PC-3 (cell line): Measurements from ENCODE around the gene DSN1. TPM values are rescaled to one million over a fixed set of nuclear protein-coding genes. Genes with fewer than 3 reads are reported as not detected.
A peak's percentile ranks its signal among the peaks of the same experiment; 100 is the strongest.

Experiments used
- ATAC-seq: fragments of 200-7000 bp; cut with Tn5 transposase; 2 replicates; pipeline ENCODE4 v1.9.1; 2020; ENCODE audit warnings: mild to moderate bottlenecking, moderate library complexity
- BruUV-seq: library from RNA; stranded (reverse); fragments of 400-500 nt; replicated peaks from 2 replicates; lab custom pipeline; 2021; lab: Mats Ljungman, UMichigan
- CTCF ChIA-PET: fragments of 300-600 bp; sonication (Branson Sonifier 250); formaldehyde crosslinking; loops from one replicate; lab custom pipeline; 2022; ENCODE audit warnings: antibody characterized with exemption; lab: Charles Lee
- POLR2A ChIA-PET: fragments of 300-600 bp; sonication (Branson Sonifier 250); formaldehyde crosslinking; loops from one replicate; lab custom pipeline; 2022; ENCODE audit warnings: antibody characterized with exemption; ENCODE audit not compliant: unreplicated experiment; lab: Charles Lee
- DNase-seq: peaks from one replicate; pipeline ENCODE4 v3.0.0-alpha.2; 2015
- H2AFZ ChIP-seq: fragments of 300-600 bp; sonication (generic); 2 replicates; pipeline ENCODE4 v1.6.0; 2016; ENCODE audit warnings: antibody characterized with exemption, low read length
- H3F3A ChIP-seq: fragments of 300-600 bp; sonication (generic); one replicate; pipeline ENCODE4 v1.6.0; 2017; ENCODE audit warnings: antibody characterized with exemption, low read length, control low read depth, mild to moderate bottlenecking; ENCODE audit not compliant: unreplicated experiment
- H3K27ac ChIP-seq: fragments of 300-600 bp; sonication (generic); 2 replicates; pipeline ENCODE4 v1.5.1; 2016; ENCODE audit warnings: mild to moderate bottlenecking, low read length
- H3K27me3 ChIP-seq: fragments of 300-600 bp; sonication (generic); 2 replicates; pipeline ENCODE4 v1.6.1; 2016; ENCODE audit warnings: low read length, mixed read lengths
- H3K36me3 ChIP-seq: fragments of 300-600 bp; sonication (generic); 2 replicates; pipeline ENCODE4 v1.6.1; 2016; ENCODE audit warnings: low read depth, mixed run types, low read length, mixed read lengths
- H3K4me1 ChIP-seq: fragments of 300-600 bp; sonication (generic); 2 replicates; pipeline ENCODE4 v1.5.1; 2016; ENCODE audit warnings: low read length; ENCODE audit not compliant: insufficient read depth
- H3K4me2 ChIP-seq: fragments of 300-600 bp; sonication (generic); 2 replicates; pipeline ENCODE4 v1.6.0; 2016; ENCODE audit warnings: low read length
- H3K4me3 ChIP-seq: fragments of 300-600 bp; sonication (generic); 2 replicates; pipeline ENCODE4 v1.5.1; 2016; ENCODE audit warnings: mild to moderate bottlenecking, low read length, mixed read lengths
- H3K79me2 ChIP-seq: fragments of 300-600 bp; sonication (generic); 2 replicates; pipeline ENCODE4 v1.6.1; 2017; ENCODE audit warnings: low read length, mixed read lengths
- H3K9ac ChIP-seq: fragments of 300-600 bp; sonication (generic); 2 replicates; pipeline ENCODE4 v1.6.0; 2016; ENCODE audit warnings: mild to moderate bottlenecking, low read length
- H3K9me2 ChIP-seq: fragments of 300-600 bp; sonication (generic); replicated peaks from 2 replicates; pipeline ENCODE4 v1.6.1; 2016; ENCODE audit warnings: mixed run types, low read length, mixed read lengths
- H3K9me3 ChIP-seq: fragments of 300-600 bp; sonication (generic); 2 replicates; pipeline ENCODE4 v1.6.1; 2016; ENCODE audit warnings: low read length, mixed read lengths
- H4K20me1 ChIP-seq: fragments of 300-600 bp; sonication (generic); 2 replicates; pipeline ENCODE4 v1.6.1; 2016; ENCODE audit warnings: low read length, mixed read lengths
- EZH2 ChIP-seq: fragments of 300-600 bp; sonication (generic); IDR thresholded peaks from one replicate; pipeline ENCODE4 v1.6.1; 2017; ENCODE audit warnings: antibody characterized with exemption, mild to moderate bottlenecking, low read length; ENCODE audit not compliant: unreplicated experiment
- EZH2phosphoT487 ChIP-seq: fragments of 300-600 bp; sonication (generic); IDR thresholded peaks from 2 replicates; pipeline ENCODE4 v1.6.1; 2018; ENCODE audit warnings: mild to moderate bottlenecking, antibody characterized with exemption, low read length, borderline replicate concordance
- intact Hi-C: fragments of 100-400 bp; cut with micrococcal nuclease; formaldehyde crosslinking; loops from 2 replicates; pipeline ENCODE4 v1.9.0; 2023
- total RNA-seq: library from RNA; depleted of rRNA; stranded (reverse); fragments of >200 nt; gene quantifications from 2 replicates; pipeline ENCODE4 v1.2.3, GENCODE V29; 2014; rRNA removed
- TF ChIP-seq, protein P1 (sequence below): fragments of 300-600 bp; sonication (generic); conservative IDR thresholded peaks from 2 replicates; pipeline ENCODE4 v1.5.1; 2017; ENCODE audit warnings: antibody characterized with exemption, low read depth, mild to moderate bottlenecking, low read length

DSN1 gene
- total RNA-seq, 1 experiment from 2014 or later = 39.8 TPM

DNA sequence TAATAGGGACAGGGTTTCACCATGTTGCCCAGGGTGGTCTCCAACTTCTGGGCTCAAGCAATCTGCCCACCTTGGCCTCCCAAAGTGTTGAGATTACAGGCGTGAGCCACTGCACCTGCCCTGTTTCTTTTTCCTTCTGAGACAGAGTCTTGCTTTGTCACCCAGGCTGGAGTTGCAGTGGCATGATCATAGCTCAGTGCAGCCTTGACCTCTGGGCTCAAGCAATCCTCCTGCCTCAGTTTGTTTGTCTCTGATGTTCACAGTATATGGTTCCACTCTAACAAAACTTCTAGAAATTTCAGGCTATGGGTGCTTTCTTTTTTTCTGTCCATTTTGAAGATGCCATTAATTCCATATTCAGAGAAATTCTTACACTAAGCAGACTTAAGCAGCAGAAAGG, 60.8 kb downstream of the DSN1 start:
- Histone ChIP-seq H3K9ac (no peak overlapping the region), H3K4me3 (no peak overlapping the region), H3K36me3 (no peaks in the 10 kb centered on the region), H2AFZ (no peak overlapping the region), H3K27ac (no peak overlapping the region), H3K9me3 (no peaks in the 10 kb centered on the region), H3K79me2 (no peaks in the 10 kb centered on the region), H3K27me3 (no peaks in the 10 kb centered on the region), H3F3A (no peaks in the 10 kb centered on the region), H3K4me1 (no peaks in the 10 kb centered on the region), H4K20me1 (no peaks in the 10 kb centered on the region), H3K4me2 (no peak overlapping the region), H3K9me2 (no peaks in the 10 kb centered on the region)
- TF ChIP-seq EZH2phosphoT487 (no peak), EZH2 (no peak)
- TF ChIP-seq, protein P1, sequence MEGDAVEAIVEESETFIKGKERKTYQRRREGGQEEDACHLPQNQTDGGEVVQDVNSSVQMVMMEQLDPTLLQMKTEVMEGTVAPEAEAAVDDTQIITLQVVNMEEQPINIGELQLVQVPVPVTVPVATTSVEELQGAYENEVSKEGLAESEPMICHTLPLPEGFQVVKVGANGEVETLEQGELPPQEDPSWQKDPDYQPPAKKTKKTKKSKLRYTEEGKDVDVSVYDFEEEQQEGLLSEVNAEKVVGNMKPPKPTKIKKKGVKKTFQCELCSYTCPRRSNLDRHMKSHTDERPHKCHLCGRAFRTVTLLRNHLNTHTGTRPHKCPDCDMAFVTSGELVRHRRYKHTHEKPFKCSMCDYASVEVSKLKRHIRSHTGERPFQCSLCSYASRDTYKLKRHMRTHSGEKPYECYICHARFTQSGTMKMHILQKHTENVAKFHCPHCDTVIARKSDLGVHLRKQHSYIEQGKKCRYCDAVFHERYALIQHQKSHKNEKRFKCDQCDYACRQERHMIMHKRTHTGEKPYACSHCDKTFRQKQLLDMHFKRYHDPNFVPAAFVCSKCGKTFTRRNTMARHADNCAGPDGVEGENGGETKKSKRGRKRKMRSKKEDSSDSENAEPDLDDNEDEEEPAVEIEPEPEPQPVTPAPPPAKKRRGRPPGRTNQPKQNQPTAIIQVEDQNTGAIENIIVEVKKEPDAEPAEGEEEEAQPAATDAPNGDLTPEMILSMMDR = no peak
- ATAC-seq (no peak), DNase-seq (no peak)
- POLR2A ChIA-PET = no interaction called here
- intact Hi-C loops = no loop called here
- CTCF ChIA-PET = no interaction called here
- BruUV-seq = no TSS peak

DNA sequence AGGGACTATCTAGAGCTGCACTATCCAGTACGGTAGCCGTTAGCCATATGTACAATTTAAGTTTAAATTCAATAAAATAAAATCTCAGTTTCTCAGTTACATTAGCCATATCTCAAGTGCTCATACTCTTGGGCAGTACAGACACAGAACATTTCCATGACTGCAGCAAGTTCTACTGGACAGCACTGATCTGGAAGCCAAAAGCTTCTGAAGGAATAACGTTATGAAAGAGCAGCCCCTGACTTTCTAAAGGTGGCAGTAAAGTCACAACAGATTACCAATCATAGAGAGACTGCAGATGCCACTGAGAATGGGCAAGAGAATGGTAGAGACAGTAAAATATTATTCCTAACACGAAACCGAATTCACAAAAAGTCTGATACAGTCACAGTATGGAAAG, 64.4 kb downstream of the DSN1 start:
- ChIA-PET CTCF (no interaction called here), POLR2A (no interaction called here)
- ATAC-seq (peak; percentile 18; the same call in 1 of the 2 replicates), DNase-seq (no peak)
- TF ChIP-seq, protein P1 = no peak
- no peak for TF ChIP-seq EZH2phosphoT487
- no peak for TF ChIP-seq EZH2
- intact Hi-C loops = no loop called here
- Histone ChIP-seq H3K9ac (no peak overlapping the region), H3K36me3 (no peaks in the 10 kb centered on the region), H3K27me3 (no peaks in the 10 kb centered on the region), H3K9me3 (no peaks in the 10 kb centered on the region), H3K4me3 (no peak overlapping the region), H3F3A (no peaks in the 10 kb centered on the region), H2AFZ (no peak overlapping the region), H3K27ac (no peak overlapping the region), H4K20me1 (no peaks in the 10 kb centered on the region), H3K79me2 (no peaks in the 10 kb centered on the region), H3K4me2 (no peak overlapping the region), H3K4me1 (no peaks in the 10 kb centered on the region), H3K9me2 (no peaks in the 10 kb centered on the region)
- BruUV-seq = no TSS peak

DNA sequence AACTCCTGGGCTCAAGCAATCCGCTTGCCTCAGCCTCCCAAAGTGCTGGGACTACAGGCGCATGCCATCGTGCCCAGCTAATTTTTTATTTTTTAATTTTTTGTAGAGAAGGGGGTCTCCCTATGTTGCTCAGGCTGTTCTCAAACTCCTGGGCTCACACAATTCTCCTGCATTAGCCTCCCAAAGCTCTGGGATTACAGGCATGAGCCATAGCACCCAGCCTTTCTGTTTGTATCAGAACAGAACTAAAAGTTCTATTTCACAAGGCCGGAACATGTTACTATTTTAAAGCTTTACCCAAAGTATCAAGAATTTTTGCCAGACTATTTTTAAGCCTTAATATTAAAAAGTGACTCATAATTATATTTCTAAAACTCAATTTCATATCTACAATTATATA, 70.0 kb downstream of the DSN1 start:
- intact Hi-C loops = no loop called here
- ChIA-PET POLR2A (no interaction called here), CTCF (no interaction called here)
- H3K9ac ChIP-seq = no peak overlapping the region
- H3K27ac ChIP-seq = no peak overlapping the region
- ATAC-seq = no peak
- H3K36me3 ChIP-seq = no peaks in the 10 kb centered on the region
- H3K4me1 ChIP-seq = no peaks in the 10 kb centered on the region
- BruUV-seq = no TSS peak
- TF ChIP-seq, protein P1 = no peak
- TF ChIP-seq EZH2 (no peak), EZH2phosphoT487 (no peak)
- no peaks in the 10 kb centered on the region for H3K79me2 ChIP-seq
- H4K20me1 ChIP-seq = no peaks in the 10 kb centered on the region
- H2AFZ ChIP-seq = no peak overlapping the region
- H3K9me3 ChIP-seq = no peaks in the 10 kb centered on the region
- no peak overlapping the region for H3K4me3 ChIP-seq
- DNase-seq = no peak
- H3K27me3 ChIP-seq = no peaks in the 10 kb centered on the region
- H3K4me2 ChIP-seq = no peak overlapping the region
- H3K9me2 ChIP-seq = no peaks in the 10 kb centered on the region
- no peaks in the 10 kb centered on the region for H3F3A ChIP-seq

Other genes starting within 250 kb of the DSN1 start
- 10.8 and 12.0 TPM in 2 replicates for gene MYL9, start 232.2 kb downstream of the DSN1 start, total RNA-seq
- 15.2 and 15.7 TPM in 2 replicates for gene TGIF2, start 200.2 kb downstream of the DSN1 start, total RNA-seq
- gene RAB5IF, start 168.0 kb downstream of the DSN1 start, total RNA-seq = 217 and 255 TPM in 2 replicates
- 0.23 and 0.51 TPM in 2 replicates for gene SLA2, start 127.6 kb downstream of the DSN1 start, total RNA-seq
- gene NDRG3, start 27.7 kb downstream of the DSN1 start, total RNA-seq = 27.0 and 30.1 TPM in 2 replicates
- gene TLDC2, start 102.4 kb upstream of the DSN1 start, total RNA-seq = not detected in 2 replicates
- 23.0 and 24.2 TPM in 2 replicates for gene SAMHD1, start 177.9 kb upstream of the DSN1 start, total RNA-seq